NCI-H446 treated with DMSO at 0.1 percent for 48 hours (cell line): Measurements from ENCODE around the gene UNC80.

Source experiments
- DNase-seq: peaks from one replicate; lab custom pipeline; 2025; lab: John Stamatoyannopoulos, UW

The UNC80 gene

DNA sequence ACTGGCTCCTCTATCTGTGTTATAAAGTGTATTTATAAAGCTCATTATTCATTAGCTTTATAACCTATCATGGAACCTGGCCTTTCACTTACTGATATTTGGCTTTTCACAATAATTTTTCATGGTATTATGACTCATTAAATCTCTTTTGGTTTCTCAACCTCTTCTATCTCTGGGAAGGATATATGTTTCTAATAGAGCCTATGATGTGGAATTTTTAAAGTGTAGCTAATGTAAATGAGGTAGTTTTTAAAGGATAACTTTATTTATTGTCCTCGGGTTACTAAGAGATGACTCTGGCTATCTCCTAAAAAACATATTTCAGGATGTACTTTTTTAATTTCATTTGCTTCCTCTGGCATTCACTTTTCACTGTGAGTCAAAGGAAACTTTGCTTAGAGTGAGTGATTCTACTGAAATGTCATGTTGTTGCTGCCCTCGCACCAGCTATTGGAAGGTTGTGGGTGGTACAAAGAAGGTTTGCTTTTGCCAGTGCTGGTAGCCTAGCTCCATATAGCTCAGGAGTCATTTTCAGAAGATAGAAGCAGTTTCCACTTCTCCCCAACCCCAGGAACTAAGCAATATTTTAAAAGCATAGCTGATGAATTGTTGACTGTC is 145.6 kb downstream of the UNC80 start:
- DNase-seq: no peak

DNA sequence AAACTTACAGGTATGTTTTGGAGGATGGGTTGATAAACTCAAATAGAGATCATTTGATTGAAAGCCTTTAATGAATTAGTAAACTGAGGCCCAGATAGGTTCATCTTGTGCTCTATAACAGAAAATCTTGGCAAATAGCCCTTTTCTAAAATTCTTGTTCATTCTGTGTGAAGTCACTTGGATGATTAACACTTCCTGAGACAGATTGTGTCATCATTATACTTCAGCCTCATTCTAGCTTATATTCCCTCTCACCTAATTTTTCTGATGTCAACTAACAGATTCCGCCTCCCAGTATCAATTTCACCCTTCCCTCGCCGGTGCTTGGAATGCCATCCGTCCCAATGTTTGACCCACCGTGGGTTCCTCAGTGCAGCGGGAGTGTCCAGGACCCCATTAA is 146.6 kb downstream of the UNC80 start:
- no peak for DNase-seq

GRCh38 chr2:209922116-209922515 is 150.5 kb downstream of the UNC80 start:
- DNase-seq: no peak

- DNase-seq: no peak
Measured at GRCh38 chr2:209929369-209929768, 157.7 kb downstream of the UNC80 start.

DNA sequence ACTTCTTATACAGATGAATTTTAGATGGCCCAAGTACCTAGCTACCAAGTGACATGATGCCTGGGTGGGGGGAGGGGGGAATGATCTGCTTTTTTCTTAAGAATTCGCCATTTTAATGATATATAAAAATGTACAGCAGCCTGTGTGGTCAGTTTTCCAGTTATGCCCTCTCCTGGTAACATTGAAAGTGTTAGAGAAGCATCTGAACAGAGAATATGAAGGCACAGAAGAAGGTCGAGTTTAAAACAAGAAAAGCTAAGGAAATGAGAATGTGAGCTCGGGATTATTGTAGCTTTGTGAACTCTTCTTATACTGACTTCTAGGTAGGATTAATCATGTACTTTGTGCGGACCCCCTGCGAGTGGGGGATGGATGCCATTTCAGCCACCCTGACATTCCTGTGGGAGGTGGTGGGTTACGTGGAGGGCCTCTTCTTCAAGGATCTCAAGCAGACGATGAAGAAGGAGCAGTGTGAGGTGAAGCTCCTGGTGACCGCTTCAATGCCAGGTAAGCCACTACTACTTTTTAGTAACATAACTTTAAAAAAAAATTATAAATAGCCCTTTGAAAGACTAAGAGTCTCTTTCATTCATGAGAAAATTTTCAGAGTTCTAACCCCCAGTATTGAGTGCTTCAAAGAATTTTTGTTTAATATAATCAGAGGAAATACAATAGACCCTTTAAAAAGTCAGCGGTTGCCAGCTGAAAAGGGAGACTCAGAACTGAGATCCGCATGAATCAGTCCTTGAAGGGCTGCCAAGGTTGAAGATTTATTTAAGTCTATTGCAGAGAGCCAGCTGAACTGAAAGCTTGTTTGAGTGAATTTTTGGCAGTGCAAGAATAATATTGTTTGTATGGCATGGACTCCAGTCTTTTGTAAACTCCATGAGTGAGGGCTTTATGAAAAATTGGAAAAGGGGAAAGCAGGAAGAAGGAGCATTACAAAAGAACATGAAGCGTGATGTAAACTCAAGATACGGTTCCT is 162.2 kb downstream of the UNC80 start:
- peak; percentile 87 for DNase-seq

GRCh38 chr2:209936106-209936666 is 164.6 kb downstream of the UNC80 start:
- DNase-seq: peak; percentile 1

GRCh38 chr2:209937893-209938292 is 166.3 kb downstream of the UNC80 start:
- no peak for DNase-seq

GRCh38 chr2:209938906-209939305 is 167.3 kb downstream of the UNC80 start:
- DNase-seq: no peak

DNA sequence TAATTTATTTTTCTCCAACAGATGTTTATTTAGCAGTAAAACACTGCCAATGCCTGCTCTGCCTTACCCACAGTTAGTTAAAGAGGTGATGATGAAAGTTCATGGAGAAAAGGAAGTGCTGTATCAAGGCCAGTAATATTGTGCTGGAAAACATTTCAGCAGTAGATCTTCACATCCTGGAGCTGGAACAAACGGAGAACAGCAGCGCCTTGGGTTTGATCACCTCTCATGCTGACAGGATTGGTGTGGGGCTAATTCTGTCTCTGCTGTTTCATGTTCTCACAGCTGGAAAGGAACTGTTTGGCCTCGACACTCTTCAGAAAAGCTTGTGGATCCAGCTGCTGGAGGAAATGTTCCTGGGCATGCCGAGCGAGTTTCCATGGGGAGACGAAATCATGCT is 169.3 kb downstream of the UNC80 start:
- DNase-seq: no peak

DNA sequence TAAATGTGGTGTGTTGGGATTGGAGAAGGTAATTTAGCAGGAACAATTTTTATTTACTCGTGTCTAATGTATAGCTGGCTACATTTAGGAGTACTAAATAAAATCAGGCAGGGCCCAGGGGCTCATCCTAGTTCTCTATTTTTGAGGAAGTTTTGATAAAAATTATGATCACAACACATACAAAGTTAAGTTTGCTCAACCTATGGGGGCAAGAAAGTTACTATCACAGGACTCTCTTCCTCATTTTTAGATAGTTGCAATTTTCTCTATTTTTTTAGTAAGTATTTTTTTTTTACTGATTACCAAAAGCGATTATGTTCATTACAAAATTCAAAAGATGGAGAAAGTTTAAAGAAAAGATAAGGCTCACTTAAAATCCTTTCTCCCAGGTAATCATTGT is 170.8 kb downstream of the UNC80 start:
- DNase-seq: no peak

DNA sequence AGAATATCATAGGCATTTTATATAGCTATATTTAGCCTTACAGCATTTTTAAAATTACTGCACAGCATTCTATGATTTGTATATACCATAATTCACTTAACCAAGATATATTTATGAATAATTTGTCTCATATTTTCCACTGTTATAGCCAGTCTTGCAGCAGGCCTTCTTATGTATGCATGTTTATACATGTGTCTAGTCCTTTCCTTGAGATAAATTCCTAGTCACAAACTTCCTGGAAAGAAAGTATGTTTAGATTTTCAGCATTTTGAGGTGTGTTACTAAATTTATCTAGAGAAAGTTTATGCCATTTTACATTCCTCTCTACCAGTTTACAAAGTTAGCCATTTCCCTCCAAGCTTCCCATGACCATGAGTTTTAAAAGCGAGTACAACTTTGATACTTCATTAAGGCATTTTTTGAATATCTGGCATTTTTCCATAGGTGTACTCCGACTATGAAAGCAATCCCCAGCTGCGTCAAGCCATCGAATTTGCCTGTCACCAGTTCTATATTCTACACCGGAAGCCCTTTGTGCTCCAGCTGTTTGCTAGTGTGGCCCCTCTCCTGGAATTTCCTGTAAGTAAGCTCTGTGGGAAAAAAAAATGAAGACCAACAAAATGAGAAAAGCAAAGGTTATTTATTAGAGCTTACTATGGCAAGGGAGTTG is 171.4 kb downstream of the UNC80 start:
- no peak for DNase-seq

DNA sequence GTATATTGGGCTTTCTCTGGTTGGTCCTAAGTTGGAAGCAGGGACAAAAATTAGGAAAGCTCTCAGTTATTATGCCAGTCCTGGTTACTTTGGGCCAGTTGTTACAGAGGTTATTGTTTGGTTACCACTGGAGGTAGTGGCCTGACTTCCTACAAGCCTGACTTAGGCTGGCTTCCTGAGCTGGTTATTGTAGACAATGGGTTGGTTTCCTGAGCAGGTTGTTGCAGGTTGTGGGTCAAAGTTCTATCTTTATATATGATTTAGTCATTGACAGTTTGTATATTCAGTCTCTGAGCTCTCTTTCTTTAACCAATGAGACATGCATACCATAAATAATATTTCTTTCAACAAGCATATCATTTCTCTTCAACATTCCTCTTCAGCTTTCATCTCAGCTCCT is 172.1 kb downstream of the UNC80 start:
- DNase-seq: no peak

DNA sequence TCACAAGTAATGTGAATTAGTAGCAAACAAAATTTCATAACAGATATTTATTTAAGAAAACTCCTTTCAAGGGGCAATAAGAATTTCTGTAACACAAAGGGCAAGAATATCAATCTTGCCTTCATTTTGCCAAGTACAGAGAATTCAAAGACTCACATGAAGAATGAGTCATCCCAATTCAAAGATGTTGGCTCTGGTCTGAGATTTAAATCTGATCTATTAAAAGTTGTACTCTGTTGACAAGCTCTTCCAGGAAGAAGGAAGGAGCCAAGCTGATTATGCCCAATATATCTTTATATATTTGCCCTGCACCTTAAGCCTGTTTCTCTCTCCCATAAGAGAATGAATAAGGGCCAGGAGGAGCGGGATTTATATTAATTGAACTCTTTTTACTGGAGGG is 174.9 kb downstream of the UNC80 start:
- DNase-seq: no peak

DNA sequence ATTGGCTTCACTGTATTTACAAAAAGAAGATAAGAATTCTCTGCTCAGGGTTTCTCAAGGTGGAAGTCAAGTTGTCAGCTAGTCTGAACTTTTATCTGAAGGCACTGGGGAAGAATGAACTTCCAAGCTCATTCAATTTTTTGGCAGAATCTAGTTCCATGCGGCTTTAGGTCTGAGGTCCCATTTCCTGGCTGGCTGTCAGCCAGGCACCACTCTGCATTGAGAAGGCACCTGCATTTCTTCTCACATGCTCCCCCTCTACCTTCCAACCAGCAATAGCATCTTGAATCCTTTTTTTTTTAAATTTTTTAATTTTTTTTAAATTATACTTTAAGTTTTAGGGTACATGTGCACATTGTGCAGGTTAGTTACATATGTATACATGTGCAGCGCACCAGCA is 184.6 kb downstream of the UNC80 start:
- no peak for DNase-seq

DNA sequence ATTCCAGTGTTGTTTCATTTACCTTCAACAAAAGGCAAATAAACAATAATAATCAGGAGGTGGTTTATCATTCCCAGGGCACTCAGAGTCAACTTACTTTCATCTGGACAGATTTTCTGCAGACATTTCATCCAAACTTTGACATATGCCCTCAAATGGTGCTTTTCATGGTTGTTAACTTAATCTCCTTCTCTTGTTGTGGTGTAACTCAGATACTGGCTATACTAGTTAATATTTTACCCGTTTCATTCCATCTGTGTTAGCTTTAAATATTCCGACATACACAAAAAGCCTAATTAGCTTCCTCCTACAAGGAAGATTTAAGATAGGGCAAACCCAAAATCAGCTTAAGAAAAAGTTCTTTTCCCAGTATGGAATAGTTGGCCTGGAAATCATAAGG is 186.4 kb downstream of the UNC80 start:
- DNase-seq: no peak

DNA sequence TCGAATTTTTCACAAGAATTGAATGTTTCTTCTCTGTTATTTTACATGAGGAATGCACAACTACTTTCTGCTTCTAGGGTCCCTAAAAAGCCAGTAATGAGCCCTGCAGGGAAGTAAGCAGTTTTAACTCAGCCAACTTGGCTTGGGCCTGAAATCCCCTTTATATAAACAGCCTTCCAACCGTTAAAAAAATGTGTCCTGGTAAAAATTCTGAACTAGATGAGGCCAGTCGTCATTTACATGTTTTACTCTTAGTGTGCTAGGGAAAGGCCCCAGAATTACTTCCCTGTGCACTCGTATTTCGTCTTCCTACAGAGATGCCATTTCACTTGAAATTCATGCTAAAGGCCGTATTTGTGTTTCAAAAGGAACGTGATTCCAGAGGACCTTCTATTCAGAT is 188.4 kb downstream of the UNC80 start:
- DNase-seq: no peak

GRCh38 chr2:209960676-209961630 is 189.3 kb downstream of the UNC80 start:
- peak; percentile 49 for DNase-seq

DNA sequence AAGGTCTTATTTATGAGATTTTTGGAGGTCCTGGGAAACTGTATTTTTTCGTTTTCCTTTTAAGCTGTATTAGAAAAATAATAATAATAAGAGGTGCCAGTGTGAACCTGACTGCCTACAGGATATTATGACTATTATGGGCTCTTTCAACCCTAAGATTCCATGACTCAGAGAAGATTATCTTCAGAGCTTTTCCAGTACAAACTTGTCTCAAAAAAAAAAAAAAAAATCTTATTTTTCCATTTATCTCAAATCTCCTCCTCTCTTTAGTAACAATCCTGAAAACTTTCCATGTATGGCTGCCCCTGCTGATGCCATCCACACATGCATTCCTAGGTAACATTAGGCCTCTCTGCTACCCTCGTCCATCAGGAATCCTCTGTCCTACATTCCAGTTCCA is 194.1 kb downstream of the UNC80 start:
- no peak for DNase-seq

DNA sequence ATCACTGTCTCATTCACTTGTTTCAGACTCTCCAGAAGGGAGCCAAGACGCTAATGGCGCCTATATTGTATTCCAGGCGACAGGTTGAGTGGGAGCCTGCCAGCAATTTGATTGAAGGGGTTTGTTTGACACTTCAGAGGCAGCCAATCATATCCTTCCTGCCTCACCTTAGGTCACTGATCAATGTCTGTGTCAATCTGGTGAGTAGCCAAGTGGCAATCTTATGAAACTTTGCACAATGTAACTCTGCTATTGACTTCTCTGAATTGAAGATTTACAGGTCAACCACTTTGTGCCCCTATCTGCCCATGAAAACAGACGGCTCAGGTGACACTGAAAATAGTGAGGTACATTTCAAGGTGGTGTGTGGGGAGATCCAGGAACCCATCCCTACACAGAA is 198.1 kb downstream of the UNC80 start:
- DNase-seq: no peak

- no peak for DNase-seq
Measured at GRCh38 chr2:209970271-209970670, 198.6 kb downstream of the UNC80 start.

GRCh38 chr2:209970711-209971110 is 199.1 kb downstream of the UNC80 start:
- no peak for DNase-seq
